GM18870 (cell line): Measurements from ENCODE around the gene RIMKLA.

Experiments
- ATAC-seq: cut with Tn5 transposase; IDR thresholded peaks from one replicate; pipeline ENCODE4 v1.9.1; 2021; ENCODE audit warnings: moderate library complexity; ENCODE audit not compliant: unreplicated experiment

Gene RIMKLA, protein sequence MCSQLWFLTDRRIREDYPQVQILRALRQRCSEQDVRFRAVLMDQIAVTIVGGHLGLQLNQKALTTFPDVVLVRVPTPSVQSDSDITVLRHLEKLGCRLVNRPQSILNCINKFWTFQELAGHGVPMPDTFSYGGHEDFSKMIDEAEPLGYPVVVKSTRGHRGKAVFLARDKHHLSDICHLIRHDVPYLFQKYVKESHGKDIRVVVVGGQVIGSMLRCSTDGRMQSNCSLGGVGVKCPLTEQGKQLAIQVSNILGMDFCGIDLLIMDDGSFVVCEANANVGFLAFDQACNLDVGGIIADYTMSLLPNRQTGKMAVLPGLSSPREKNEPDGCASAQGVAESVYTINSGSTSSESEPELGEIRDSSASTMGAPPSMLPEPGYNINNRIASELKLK

GRCh38 chr1:42380586-42381279, at the start of gene RIMKLA:
Gene RIMKLA, plus strand, starts transcription at chr1:42380792. Its CDS starts 143 bp downstream, at chr1:42380935.
- ATAC-seq = no peak

GRCh38 chr1:42332877-42333276, 47.7 kb upstream of the RIMKLA start:
- ATAC-seq = no peak

DNA sequence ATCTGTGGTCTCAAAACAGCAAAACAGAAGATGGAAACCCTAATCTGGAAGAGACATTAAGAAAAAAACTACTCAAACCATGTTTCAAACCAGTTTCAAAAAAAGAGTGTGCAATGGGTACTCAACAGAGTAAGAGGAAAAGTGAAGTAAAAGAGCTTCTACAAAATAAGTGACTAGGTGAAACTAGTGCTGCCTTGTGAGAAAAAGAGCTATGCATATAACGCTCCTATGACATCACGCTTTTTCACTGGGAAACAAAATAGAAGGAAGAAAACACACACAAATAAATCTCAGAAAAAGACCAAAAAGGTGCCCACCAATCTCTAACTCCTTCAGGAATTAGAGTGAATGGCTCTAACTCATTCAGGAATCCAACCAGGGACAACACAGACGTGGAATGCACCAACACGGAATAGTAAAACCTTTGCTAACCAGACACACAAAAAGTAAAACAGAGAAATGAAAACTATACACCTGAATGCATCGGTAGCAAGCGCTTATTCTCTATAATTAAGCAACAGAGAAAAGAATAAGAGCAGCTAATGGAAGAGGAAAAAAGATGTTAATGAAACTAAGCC, 46.8 kb upstream of the RIMKLA start:
- ATAC-seq = peak; percentile 24

DNA sequence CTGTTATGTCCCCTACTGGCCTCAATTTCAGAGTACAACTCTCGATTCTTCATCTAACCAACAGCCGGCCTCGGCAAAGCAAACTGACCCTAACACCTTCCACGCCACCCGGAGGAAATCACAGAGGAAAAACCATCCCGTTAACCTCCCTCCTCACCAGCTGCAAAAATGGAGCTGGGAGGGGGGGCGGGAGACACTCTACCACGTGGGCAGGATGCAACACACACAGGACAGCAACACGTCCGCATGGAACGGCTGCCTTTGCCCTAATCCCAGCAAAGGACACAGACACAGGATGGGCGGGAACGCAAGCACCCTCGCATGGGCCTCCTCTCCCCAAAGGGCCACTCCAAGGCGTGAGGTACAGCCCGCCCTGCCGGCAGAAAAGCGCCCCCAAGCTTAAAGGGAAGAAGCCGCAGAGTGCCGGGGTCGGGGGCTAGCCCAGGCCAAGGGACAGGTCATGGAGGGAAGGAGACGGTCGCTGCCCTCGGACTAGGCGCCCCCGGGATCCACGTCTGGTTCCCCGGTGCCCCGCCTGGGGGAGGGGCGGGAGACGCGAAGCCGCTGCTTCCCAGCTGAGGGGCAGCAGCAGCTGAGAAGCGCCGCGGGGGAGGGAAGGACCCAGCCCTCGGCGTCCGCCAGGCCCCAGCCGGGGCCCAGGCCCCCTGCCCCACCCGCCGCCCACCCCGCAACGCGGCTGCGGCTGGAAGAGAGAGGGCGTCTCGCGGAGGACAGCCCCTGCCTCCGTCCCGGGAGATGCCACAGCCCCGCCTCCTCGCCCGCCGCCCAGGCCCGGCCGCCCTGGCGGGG, 46.1 kb upstream of the RIMKLA start:
- peak; percentile 39 for ATAC-seq

DNA sequence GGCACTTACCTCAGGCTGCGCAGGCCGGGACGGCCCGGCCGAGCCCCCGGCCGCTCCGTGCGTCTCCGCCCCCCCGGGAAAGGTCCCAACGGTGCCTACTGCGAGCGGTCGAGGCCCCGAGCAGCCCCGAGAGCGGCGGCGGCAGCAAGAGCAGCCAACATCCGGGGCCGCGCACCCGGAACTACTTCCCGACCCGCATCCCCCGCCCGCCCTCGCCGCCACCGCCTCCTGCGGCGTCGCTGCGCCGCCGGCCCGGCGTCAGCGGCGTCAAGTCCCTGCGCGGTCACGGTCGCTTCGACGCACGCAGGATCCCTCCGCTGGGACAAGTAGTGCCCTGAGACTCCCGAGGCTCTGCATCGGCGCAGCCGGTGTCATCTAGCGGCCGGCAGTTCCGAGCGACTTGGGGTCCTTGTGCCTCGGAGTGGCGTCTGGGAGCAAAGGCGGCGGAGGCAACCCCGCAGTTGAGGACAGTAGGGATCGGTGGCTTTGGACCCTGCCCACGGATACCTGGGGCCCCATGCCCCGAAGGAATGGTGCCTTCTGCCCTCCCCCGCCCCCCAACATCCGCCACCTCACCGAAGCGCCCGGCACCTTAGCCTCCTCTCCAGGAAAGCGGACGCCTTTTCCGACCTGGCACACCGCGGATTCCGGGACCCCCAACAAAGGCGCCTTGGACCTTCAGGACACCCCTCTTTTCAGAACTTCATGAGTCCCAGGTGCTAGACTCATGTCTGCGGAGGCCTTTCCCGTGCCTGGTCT, 45.4 kb upstream of the RIMKLA start, which contains the start of gene FOXJ3:
Gene FOXJ3 (minus strand): TSS at position 186 of the 759 bp plus-strand sequence. CDS start 24,142 bp downstream, outside the sequence.
- ATAC-seq = peak; percentile 34

DNA sequence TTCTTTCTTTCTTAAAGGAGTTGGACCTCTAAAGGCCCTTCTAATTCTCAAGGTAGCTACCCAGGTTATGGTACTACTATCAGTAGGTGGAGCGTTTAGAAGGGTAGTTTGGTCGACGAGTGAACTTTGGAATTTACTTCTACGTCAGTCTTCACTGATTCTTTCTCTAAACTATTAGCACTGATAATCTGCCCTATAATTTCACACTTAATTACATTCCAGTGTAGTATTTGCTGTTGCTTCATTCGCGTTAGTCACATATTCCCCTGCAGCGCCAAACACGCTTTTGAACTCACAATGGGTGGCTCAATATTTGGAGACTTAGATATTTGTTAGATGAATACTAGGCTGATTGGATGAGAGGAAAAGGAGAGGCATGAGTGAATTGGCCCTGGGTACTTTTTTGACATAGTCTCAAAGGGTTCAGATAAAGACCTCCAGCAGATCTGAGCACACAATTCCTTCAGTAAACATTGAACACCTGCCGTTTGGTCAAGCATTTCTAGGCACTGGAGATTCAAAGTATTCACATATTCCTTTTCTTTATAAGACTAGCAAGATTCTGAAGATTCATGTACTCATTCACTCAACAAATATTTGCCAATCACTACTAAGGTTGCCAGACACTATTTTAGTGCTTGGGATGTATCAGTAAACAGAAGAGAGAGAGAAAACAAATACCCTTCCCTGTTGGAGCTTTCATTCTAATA, 44.6 kb upstream of the RIMKLA start:
- no peak for ATAC-seq

- no peak for ATAC-seq
Observed at GRCh38 chr1:42336978-42337377, 43.6 kb upstream of the RIMKLA start.

DNA sequence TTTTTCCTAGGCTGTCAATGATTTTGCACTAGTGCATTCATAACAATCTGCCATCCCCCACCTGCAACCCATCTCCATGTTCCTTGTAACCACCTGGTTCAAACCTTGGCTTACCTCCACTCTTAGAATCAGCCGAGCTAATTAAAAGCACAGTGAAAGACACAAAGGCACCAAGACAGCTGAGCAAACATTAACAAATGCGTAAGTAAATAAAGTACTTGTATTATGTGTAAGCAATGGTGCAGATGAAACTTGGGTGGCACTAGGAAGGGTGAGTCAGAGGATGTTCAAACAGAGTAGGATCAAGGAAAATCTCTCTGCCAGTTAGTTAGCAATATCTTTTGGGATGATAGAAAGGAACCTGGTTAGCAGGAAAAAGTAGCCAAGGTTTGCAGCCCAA, 40.5 kb upstream of the RIMKLA start:
- no peak for ATAC-seq

DNA sequence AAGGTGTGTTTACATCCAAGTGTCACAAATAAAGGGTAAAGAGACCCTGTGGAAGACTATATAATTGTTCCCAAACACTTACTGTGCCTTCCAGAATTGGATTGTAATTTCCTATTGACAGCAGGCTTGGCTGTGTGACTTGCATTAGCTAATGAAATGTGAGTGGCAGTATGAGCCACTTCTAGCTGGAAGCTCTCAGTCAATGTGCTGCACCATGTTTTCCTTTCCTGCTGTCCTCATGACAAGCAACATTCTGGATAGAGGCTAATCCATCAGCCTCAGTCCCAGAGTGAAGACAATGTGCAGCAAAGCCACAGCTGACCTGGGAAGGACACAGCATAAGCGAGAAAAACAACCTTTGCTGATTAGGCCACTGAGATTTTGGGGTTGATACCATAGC, 39.7 kb upstream of the RIMKLA start:
- no peak for ATAC-seq

GRCh38 chr1:42343049-42343448, 37.5 kb upstream of the RIMKLA start:
- no peak for ATAC-seq

GRCh38 chr1:42348498-42348897, 32.1 kb upstream of the RIMKLA start:
- no peak for ATAC-seq

DNA sequence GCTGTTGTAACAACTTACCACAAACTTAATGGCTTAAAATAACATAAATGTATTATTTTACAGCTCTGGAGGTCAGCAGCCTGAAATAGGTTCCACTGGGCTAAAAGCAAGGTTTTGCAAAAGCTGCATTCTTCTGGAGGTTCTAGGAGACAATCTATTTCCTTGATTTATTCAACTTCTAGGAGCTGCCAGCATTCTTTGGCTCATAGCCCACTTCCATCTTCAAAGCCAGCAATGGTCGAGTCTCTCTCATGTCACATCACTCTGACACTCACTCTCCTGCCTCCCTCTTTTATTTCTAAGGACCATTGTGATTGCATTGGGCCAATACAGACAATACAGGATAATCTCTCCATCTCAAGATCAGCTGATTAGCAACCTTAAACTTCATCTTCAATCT, 30.5 kb upstream of the RIMKLA start:
- ATAC-seq = no peak

DNA sequence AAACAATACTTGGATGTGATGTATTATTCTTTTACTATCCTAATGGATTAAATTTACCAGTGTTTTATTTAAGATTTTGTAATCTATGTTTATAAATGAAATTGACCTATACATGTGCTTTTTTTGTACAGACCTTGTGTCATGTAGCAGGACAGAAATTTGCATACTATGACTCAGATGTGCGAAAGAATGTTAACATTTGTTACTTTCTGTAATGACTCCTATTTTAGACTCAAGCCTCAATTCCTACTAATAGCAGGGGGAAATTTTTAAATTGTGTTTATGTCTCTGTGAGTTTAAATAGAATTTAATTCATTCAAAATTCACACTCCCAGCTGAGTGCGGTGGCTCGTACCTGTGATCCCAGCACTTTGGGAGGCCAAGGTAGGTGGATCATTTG, 21.8 kb upstream of the RIMKLA start:
- peak; percentile 52 for ATAC-seq

DNA sequence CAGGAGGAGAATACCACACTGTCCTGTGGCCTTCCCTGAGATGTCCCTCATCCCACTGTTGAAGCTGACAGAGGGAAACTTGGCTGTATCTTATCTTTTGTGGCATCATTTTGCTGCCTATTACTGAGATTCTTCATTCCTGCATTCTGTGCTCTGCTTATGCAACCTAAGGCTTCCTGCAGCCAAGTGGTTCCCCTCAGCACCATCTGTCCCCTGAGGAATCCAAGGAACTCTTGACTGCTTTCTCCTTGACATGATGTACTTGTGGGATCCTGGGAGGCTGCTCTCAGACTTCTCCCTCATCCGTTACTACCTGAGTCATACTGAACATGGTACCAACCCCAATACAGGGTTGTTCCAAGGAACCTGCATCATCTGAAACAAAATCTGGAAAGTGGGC, 21.1 kb upstream of the RIMKLA start:
- no peak for ATAC-seq

GRCh38 chr1:42364089-42364488, 16.5 kb upstream of the RIMKLA start:
- ATAC-seq = no peak

DNA sequence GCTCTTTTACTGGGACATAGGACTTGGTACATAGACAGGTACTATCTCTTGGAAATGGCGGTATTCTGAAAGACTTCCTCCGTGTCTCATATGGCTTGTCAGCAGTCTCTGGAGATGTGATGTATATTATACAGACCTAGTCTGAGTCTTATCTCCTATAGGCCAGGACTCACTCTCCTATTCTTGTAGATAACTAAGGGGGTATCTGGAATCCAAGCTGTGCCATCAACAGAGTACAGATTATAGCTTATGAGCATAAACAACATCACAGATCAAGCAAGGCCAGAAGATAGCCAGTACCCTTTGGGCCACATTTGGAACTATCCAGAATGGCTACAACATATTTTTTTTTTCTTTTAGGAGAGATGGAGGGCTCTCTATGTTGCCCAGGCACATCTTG, 16.1 kb upstream of the RIMKLA start:
- ATAC-seq = no peak

DNA sequence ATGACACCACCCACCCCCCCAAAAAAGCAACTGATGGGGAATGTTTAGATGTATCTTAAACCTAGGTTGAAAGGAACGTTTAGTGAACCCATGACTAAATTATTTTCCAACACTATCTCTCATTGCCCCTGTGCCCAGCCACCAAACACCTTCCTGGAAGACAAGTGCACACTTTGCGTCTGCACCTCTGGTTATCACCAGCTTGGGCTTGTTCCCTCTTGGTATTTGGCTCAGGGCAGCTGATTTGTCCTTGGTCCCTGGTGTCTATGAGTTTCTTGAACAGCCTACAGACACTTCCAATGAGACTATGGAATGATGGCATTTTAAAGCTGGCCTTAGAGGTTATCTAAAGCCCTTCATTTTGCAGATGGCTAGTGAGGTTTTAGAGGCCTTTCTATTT, 15.5 kb upstream of the RIMKLA start:
- ATAC-seq = no peak

DNA sequence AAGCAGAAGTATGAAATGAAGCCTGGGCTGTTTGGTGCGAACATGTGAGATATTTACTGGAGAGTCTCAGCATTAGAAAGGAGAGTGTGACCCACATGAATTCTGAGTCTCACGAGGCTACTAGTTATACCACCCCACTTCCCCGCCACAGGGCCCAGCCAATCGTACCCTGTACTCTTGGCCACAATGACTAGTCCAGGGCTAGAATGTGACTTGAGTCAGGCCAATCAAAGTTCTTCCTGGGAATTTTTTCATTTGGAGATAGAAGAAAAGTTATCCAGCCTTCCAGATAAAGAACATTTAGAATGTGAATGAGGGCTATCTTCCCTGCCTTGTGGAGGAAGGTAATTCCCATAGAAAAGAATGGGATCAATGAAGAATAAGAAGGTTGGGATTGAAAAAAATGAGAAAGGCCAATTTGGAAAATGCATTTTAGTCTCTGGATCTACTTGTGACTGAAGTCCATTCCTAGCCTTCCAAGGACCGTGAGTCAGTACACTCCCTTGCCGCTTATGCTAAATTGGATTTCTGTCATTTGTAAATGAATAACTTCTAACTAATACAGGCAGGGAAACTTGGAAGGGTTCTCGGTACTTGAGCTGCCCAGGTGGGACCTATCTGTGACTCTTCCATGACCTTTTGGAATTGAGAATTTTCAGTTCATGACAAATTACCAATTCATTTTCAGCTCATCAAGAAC, 12.3 kb upstream of the RIMKLA start:
- ATAC-seq = no peak

DNA sequence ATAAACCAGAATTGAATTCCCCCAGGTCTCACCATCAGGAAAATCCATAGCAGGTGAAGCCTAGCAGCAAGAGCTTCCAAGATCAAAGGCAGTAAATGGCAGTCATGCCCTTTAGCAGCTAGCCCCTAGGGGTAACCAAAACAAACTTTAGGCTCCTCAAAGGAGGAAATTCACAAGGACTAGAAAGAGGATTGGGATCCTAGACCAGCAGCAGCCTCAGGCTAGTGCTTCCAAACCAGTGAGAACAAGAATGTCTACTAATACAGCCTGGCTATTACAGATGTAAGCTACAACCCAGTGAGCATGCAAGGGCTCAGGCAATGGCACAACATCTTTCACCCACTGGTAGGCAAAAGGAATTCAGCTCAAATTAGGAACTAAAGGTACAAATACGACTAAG, 11.1 kb upstream of the RIMKLA start:
- ATAC-seq = no peak
